Activated naive CD4-positive, alpha-beta T cell treated with anti-CD3 and anti-CD28 coated beads, Interleukin-2, amount 50 U/mL, for 24 hours (primary cell): ENCODE data around the gene SLC9A3.

Source experiments
- H3K27ac Mint-ChIP-seq: one replicate; pipeline ENCODE4 v1.8.0; 2021; ENCODE audit warnings: mild to moderate bottlenecking, mixed read lengths
- H3K27me3 Mint-ChIP-seq: one replicate; pipeline ENCODE4 v1.8.0; 2021; ENCODE audit warnings: mixed read lengths
- H3K36me3 Mint-ChIP-seq: one replicate; pipeline ENCODE4 v1.8.0; 2021; ENCODE audit warnings: mixed read lengths
- H3K4me1 Mint-ChIP-seq: one replicate; pipeline ENCODE4 v1.8.0; 2021; ENCODE audit warnings: mixed read lengths
- H3K4me3 Mint-ChIP-seq: one replicate; pipeline ENCODE4 v1.8.0; 2021; ENCODE audit warnings: mild to moderate bottlenecking, mixed read lengths
- H3K9me3 Mint-ChIP-seq: one replicate; pipeline ENCODE4 v1.8.0; 2021; ENCODE audit warnings: mixed read lengths

SLC9A3 gene

DNA sequence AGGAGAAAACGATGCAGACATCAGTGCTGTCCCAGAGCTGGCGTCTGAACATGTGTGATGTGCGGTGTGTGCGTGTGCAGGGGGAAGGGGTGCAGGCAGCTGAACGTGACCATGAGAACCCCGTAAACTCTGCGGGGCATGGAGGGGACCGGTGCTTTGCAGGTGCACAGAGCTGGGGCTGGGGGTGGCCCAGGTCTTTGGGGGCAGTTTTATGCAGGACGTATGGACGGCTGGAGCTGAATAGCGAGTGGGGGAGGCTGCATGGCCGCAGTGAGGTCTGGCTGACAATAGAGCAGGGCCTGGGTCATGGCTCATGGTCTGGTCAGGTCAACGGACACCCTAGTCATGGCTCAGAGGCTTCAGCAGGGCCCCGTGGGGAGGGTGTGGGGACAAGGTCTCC lies 84.6 kb downstream of the SLC9A3 start:
- H3K4me3 Mint-ChIP-seq = no peak overlapping the region
- peaks cover 13% of the 10 kb centered on the region for H3K4me1 Mint-ChIP-seq
- no peaks in the 10 kb centered on the region for H3K9me3 Mint-ChIP-seq
- no peaks in the 10 kb centered on the region for H3K27me3 Mint-ChIP-seq
- H3K36me3 Mint-ChIP-seq = no peaks in the 10 kb centered on the region
- peak overlapping the region; percentile 65 for H3K27ac Mint-ChIP-seq

DNA sequence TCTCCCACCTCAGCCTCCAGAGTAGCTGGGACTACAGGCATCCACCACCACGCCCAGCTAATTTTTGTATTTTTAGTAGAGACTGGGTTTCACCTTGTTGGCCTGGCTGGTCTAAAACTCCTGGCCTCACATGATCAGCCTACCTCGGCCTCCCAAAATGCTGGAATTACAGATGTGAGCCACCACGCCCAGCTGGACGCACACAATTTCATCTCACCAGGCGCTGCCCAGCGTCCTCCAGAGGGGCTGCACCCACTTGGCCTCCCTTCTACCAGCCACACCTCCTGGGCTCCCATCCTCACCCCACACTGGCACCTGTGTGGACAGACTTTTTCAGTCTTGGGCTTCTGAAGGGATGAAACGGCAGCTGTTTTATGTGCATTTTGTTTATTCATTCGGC lies 85.1 kb downstream of the SLC9A3 start:
- no peaks in the 10 kb centered on the region for H3K9me3 Mint-ChIP-seq
- H3K27ac Mint-ChIP-seq = peak overlapping the region; percentile 41
- no peaks in the 10 kb centered on the region for H3K27me3 Mint-ChIP-seq
- H3K4me1 Mint-ChIP-seq = peaks cover 8% of the 10 kb centered on the region
- no peak overlapping the region for H3K4me3 Mint-ChIP-seq
- no peaks in the 10 kb centered on the region for H3K36me3 Mint-ChIP-seq

DNA sequence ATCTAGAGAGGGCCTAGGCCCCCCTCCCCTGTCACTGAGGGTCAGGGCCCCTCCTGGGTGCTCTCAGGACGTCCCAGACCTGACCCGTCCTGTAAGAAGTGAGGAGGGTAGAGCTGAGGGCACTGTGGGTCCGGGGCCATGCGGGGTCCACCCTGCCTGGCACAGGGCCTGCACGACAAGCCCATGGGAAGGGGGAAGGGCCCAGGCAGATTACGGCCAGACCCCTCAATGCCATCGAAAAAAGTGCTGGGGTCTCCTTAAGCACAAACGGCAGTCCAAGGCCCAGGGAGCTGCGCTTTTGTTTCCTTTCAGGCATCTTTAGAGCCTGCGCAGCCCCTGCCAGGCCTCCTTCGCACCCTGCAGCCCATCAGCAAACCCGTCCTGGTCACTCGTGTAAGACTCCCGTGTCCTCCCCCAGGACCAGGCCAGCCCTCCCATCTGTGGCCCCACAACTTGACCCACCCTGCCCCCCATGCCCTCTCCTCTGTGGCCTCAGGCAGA lies 85.7 kb downstream of the SLC9A3 start:
- Mint-ChIP-seq H3K27ac (peak overlapping the region; percentile 41), H3K9me3 (no peaks in the 10 kb centered on the region), H3K36me3 (no peaks in the 10 kb centered on the region), H3K4me3 (no peak overlapping the region), H3K4me1 (peaks cover 5% of the 10 kb centered on the region), H3K27me3 (no peaks in the 10 kb centered on the region)

- Mint-ChIP-seq H3K27me3 (no peaks in the 10 kb centered on the region), H3K27ac (no peak overlapping the region)
Measured at GRCh38 chr5:437281-437771, 86.9 kb downstream of the SLC9A3 start.

GRCh38 chr5:436641-436975 lies 87.6 kb downstream of the SLC9A3 start:
- no peaks in the 10 kb centered on the region for H3K36me3 Mint-ChIP-seq
- no peaks in the 10 kb centered on the region for H3K9me3 Mint-ChIP-seq
- peaks cover under 1% of the 10 kb centered on the region for H3K4me1 Mint-ChIP-seq
- no peak overlapping the region for H3K4me3 Mint-ChIP-seq
- H3K27me3 Mint-ChIP-seq = no peaks in the 10 kb centered on the region
- no peak overlapping the region for H3K27ac Mint-ChIP-seq

More at GRCh38 chr5:437281-437771, 86.9 kb downstream of the SLC9A3 start:
- no peaks in the 10 kb centered on the region for H3K9me3 Mint-ChIP-seq
- no peaks in the 10 kb centered on the region for H3K36me3 Mint-ChIP-seq
- no peak overlapping the region for H3K4me3 Mint-ChIP-seq
- peaks cover 3% of the 10 kb centered on the region for H3K4me1 Mint-ChIP-seq

DNA sequence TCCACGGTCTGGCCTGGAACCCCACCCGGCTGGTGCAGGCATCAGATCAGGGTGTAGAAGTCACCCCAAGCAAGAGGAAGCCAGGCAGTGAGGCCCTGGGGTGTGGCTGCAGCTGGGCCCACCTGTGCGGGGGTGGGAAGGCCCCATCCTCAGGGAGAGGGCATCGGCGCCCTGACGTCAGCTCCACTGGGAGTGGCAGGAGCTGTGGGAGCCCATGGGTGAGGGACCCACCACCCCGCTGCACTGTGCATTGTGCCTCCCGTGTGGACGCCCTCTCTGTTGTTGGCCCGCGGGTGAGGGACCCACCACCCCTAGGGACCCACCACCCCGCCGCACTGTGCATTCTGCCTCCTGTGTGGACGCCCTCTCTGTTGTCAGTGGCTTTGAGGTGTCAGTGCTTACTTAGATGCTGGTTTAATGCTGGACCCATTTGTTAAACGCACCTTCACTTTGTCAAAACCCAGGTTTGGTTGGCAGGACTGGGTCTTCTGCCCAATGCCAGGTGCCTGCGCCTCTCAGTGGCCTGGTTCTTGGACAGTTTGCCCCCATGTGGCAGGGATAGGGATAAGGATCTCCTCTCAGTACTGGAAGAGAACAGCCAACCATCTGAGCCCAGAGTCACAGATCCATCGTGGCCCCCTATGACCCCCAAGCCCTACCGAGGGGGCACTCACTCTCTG lies 88.1 kb downstream of the SLC9A3 start:
- Mint-ChIP-seq H3K27ac (no peak overlapping the region), H3K4me3 (no peak overlapping the region), H3K27me3 (no peaks in the 10 kb centered on the region), H3K4me1 (no peaks in the 10 kb centered on the region), H3K9me3 (no peaks in the 10 kb centered on the region), H3K36me3 (no peaks in the 10 kb centered on the region)

DNA sequence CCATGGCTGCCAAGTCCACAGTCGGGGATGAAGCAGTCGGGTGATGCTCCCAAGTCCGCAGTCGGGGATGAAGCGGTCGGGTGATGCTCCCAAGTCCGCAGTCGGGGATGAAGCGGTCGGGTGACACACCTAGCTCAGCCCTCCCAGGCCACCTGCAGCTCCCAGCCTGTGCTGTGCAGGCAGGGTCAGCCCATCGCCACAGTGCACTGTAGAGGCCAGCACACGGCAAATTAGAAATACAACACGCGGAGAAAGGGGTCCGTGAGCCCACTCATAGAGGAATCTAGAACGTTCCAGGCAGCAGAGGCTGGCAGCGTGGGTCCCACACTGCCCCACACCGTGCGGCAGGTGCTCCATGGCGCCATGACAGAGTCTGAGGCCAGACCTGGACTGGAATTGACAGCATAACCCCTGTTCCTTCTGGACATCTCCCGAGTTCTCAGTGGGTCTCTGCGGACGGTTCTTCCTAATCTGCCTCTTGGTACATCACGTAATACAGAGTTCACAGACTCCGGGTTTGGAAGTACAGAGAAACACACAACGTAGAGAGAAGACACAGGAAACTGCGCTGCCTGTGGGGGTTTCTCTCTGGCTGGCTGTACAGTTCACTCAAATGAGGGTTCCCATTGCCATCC lies 89.0 kb downstream of the SLC9A3 start:
- Mint-ChIP-seq H3K4me1 (no peaks in the 10 kb centered on the region), H3K27ac (no peak overlapping the region), H3K36me3 (no peaks in the 10 kb centered on the region), H3K9me3 (no peaks in the 10 kb centered on the region), H3K4me3 (no peak overlapping the region), H3K27me3 (no peaks in the 10 kb centered on the region)

DNA sequence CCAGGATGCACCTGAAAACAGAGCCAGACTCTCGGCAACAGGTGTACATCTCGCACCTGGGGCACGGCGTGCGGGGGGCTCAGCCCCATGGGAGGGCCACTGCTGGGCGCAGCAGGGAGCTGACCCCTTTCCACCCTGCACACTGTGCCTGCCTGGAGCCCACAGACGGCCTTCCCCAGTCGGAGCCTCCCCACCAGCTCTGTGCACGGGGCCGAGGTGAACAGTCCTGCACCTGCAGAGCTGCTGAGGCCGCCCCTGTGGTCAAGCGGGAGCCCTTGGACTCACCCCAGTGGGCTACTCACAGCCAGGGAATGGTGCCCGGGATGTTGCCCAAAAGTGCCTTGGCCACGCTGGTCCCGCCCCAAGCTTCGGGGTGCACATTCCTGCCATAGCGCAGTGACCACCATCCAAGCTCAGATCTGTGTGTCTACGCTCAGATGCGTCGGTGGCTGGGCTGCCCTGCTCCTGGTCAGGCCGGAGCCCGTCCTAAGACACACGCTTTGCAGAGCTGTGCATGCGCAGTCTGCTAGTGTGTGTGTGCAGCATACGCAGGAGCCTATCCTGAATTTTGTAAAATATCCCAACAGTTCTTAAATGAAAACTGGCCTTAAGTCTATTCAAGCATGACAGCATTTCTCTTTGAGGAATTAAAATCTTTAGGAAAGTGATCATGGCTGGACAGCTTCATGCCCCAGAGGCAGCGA lies 89.7 kb downstream of the SLC9A3 start:
- Mint-ChIP-seq H3K36me3 (no peaks in the 10 kb centered on the region), H3K9me3 (no peaks in the 10 kb centered on the region), H3K4me1 (no peaks in the 10 kb centered on the region), H3K4me3 (no peak overlapping the region), H3K27me3 (no peaks in the 10 kb centered on the region), H3K27ac (no peak overlapping the region)

- no peak overlapping the region for H3K27ac Mint-ChIP-seq
- H3K4me1 Mint-ChIP-seq = no peaks in the 10 kb centered on the region
- H3K9me3 Mint-ChIP-seq = no peaks in the 10 kb centered on the region
- H3K36me3 Mint-ChIP-seq = no peaks in the 10 kb centered on the region
- no peak overlapping the region for H3K4me3 Mint-ChIP-seq
- H3K27me3 Mint-ChIP-seq = no peaks in the 10 kb centered on the region
Measured at GRCh38 chr5:433836-434235, 90.4 kb downstream of the SLC9A3 start.

DNA sequence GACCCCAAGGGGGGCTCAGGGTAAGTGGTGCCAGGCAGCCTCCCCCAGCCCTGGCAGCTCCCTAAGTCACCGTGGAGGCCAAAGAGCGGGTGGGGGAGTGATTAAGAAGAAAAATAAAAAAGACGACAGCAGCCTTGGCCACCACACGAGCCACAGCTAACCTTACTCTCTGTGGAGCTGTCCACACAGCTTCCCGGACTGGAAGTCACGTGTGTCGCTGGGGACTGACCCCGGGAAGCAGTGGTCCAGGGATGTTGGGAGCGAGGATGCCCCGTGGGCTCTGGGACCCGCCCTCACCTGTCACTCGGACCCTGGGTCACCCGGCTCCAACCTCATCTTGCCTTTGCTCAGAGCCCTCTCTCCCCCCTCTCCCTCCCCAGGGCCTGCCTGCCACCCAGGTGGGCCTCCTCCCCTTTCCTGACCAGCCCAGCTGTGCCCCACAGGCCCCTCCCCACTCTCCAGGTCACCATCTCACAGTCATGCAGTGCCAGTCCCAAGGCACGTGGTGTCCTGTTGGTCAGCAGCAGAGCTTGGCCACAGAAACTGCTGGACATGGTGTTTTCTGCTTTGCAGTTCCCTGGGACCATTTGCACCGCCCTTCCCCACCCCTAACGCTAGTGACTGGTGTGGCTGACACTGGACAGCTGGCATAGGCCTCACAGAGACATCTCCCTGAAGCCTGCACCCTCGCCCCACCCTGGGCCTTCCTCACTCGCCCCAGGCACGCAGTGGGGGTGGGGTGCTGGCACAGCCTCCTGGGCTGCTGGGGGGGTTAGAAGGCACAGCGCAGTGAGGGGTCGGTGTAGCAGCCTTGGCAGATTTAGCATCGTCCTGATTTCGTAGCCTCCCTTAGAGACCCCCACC lies 91.1 kb downstream of the SLC9A3 start:
- Mint-ChIP-seq H3K9me3 (no peaks in the 10 kb centered on the region), H3K36me3 (no peaks in the 10 kb centered on the region), H3K27me3 (no peaks in the 10 kb centered on the region), H3K4me3 (no peak overlapping the region), H3K4me1 (no peaks in the 10 kb centered on the region), H3K27ac (no peak overlapping the region)

DNA sequence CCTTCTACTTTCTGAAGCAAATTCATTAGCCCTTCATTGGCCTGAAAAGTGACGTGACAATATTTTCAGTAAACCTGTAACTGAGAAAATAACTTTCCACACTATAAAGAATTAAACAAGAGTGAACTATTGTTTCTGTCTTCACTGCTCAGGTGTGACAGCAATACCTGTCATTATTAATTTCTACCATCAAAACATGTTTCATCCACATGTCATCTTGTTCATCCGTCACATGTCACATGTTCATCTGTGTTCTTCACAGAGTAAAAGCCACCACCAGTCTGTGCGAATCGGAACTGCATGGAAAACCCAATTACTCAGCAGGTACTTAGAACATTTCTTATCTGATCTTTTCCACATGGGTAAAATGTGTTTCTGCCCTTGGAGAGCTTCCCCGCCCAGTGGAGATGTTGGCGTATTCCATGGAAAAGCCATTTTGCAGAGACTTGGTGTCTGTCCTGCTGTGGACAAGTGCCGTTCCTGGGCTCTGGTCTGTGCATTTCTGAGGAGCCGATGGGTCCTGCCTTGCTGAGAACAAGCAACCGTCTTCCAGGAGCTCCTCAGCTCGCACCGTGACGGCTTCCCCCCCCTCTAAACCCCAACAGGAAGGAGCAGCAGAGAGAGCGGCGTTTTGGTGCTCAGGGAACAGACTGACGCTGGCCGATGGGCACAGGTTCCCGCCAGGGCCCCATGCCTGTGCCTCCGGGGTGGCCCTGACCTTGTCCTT lies 91.9 kb downstream of the SLC9A3 start:
- H3K4me3 Mint-ChIP-seq = no peak overlapping the region
- no peaks in the 10 kb centered on the region for H3K4me1 Mint-ChIP-seq
- H3K36me3 Mint-ChIP-seq = no peaks in the 10 kb centered on the region
- no peak overlapping the region for H3K27ac Mint-ChIP-seq
- no peaks in the 10 kb centered on the region for H3K27me3 Mint-ChIP-seq
- H3K9me3 Mint-ChIP-seq = no peaks in the 10 kb centered on the region

- no peak overlapping the region for H3K27ac Mint-ChIP-seq
- H3K36me3 Mint-ChIP-seq = no peaks in the 10 kb centered on the region
Measured at GRCh38 chr5:431711-432050, 92.6 kb downstream of the SLC9A3 start.

DNA sequence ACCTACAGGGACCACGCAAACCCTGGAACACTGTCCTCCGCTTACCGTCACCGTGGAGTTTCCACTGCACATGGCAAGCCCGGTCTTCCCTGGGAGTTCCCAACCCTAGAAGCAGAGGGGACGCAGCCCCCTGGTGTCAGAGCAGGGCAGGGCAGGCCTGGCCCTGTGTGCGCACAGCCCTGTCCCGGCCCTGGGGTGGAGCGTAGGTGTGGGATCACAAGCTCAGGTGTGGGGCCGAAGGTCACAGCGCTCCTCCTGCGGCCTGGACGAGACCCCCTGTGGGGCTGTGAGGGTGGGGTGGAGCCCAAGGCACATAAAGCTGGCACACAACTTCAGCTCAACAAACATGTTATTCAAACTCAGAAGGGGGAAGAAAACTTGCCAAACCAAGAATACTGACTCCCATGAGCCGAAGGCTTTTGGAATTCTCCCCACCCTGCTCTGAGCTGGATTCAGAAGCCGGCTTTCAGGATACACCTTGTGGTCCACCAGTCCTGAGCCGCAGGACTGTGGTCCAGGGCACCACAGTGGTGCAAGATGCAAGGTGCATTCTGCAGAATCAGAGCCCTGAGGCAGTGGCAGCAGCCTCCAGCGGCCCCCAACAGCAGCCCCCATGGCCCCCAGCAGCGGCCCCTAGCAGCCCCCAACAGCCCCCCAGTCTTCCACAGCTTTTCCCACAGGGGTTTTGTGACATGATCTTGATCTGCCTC lies 93.1 kb downstream of the SLC9A3 start:
- H3K36me3 Mint-ChIP-seq = no peaks in the 10 kb centered on the region
- no peaks in the 10 kb centered on the region for H3K4me1 Mint-ChIP-seq
- no peak overlapping the region for H3K27ac Mint-ChIP-seq
- H3K27me3 Mint-ChIP-seq = no peaks in the 10 kb centered on the region
- H3K9me3 Mint-ChIP-seq = no peaks in the 10 kb centered on the region
- no peak overlapping the region for H3K4me3 Mint-ChIP-seq

More at GRCh38 chr5:431711-432050, 92.6 kb downstream of the SLC9A3 start:
- Mint-ChIP-seq H3K27me3 (no peaks in the 10 kb centered on the region), H3K9me3 (no peaks in the 10 kb centered on the region), H3K4me1 (no peaks in the 10 kb centered on the region), H3K4me3 (no peak overlapping the region)

DNA sequence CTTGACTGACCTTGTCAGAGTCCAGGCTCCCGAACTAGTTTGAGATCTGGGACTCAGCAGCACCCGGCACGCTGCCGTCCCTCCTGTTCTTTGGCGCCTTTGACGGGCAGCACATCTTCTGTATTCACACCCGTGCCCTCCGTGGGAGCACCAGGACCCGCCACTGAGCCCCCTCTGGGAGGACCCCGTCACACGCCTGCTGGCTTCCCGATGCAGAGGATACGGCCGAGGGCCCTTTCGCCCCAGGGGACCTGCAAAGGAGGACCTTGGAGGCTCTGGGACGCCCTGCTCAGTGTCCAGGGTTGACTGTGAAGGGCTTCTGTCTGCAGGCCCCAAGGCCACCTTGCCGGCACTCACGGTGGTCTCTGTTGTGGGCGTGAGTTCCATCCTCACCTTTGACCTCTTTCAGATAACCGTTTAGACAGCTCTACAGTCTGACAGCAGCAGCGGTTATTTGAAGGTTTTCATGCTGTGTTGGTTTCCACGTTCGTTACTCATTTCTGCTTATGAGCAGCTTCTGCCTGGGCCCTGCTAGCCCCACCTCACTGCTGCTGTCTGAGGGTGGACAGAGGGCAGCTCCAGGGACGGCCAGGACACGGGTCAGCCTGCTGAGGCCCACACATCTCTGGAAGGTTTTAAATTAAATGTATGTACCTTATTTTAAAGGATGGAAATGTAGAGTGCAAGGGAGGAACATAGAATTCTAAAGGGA lies 93.9 kb downstream of the SLC9A3 start:
- Mint-ChIP-seq H3K27me3 (no peaks in the 10 kb centered on the region), H3K27ac (no peak overlapping the region), H3K4me3 (no peak overlapping the region), H3K9me3 (no peaks in the 10 kb centered on the region), H3K4me1 (no peaks in the 10 kb centered on the region), H3K36me3 (no peaks in the 10 kb centered on the region)
